OCI-LY3 (cell line): ENCODE measurements around the gene GRIN2A.

Experiments used
- H2AFZ ChIP-seq: fragments of 200-600, 300-600 bp; shearing (Covaris generic); 2 replicates; pipeline ENCODE4 v1.6.0; 2014; ENCODE audit warnings: antibody characterized with exemption, low read depth, low read length
- H3K27ac ChIP-seq: fragments of 200-600, 300-600 bp; sonication (generic); 2 replicates; pipeline ENCODE4 v1.5.1; 2014; ENCODE audit warnings: mild to moderate bottlenecking, low read length, moderate library complexity, mixed read lengths
- H3K27me3 ChIP-seq: fragments of 200-600, 300-600 bp; sonication (generic); 2 replicates; pipeline ENCODE4 v1.6.1; 2014; ENCODE audit warnings: low read depth, low read length, mixed read lengths
- H3K36me3 ChIP-seq: fragments of 200-600, 300-600 bp; sonication (generic); replicated peaks from 2 replicates; pipeline ENCODE3; 2014; ENCODE audit warnings: low read depth, low read length, mixed read lengths
- H3K4me1 ChIP-seq: fragments of 300-600, 200-600 bp; sonication (generic); 2 replicates; pipeline ENCODE4 v1.6.1; 2014; ENCODE audit warnings: low read length, mixed read lengths
- H3K4me2 ChIP-seq: fragments of 200-600, 300-600 bp; sonication (generic); 2 replicates; pipeline ENCODE4 v1.6.1; 2014; ENCODE audit warnings: low read length, mixed read lengths
- H3K4me3 ChIP-seq: fragments of 300-600, 200-600 bp; sonication (generic); 2 replicates; pipeline ENCODE4 v1.5.1; 2014; ENCODE audit warnings: antibody characterized with exemption, mild to moderate bottlenecking, low read length, moderate library complexity
- H3K79me2 ChIP-seq: fragments of 300-600, 200-600 bp; shearing (Covaris generic); 2 replicates; pipeline ENCODE4 v1.6.1; 2014; ENCODE audit warnings: mild to moderate bottlenecking, low read length, mixed read lengths
- H3K9ac ChIP-seq: fragments of 300-600, 200-600 bp; shearing (Covaris generic); 2 replicates; pipeline ENCODE4 v1.6.0; 2014; ENCODE audit warnings: mild to moderate bottlenecking, low read length, moderate library complexity
- H3K9me3 ChIP-seq: fragments of 200-600, 300-600 bp; shearing (Covaris generic); 2 replicates; pipeline ENCODE4 v1.6.1; 2014; ENCODE audit warnings: low read length, mixed read lengths; ENCODE audit not compliant: insufficient read depth
- H4K20me1 ChIP-seq: fragments of 200-600, 300-600 bp; sonication (generic); 2 replicates; pipeline ENCODE4 v1.6.1; 2016; ENCODE audit warnings: low read length, mixed read lengths; ENCODE audit not compliant: insufficient read depth
- CTCF ChIP-seq: fragments of 200-600, 300-600 bp; sonication (generic); IDR thresholded peaks from 2 replicates; pipeline ENCODE4 v1.5.1; 2014; ENCODE audit warnings: antibody characterized with exemption, low read length, low read depth
- EZH2phosphoT487 ChIP-seq: fragments of 200-600 bp; shearing (Covaris generic); IDR thresholded peaks from 2 replicates; pipeline ENCODE4 v1.6.1; 2018; ENCODE audit warnings: antibody characterized with exemption, mixed run types, low read depth

Gene GRIN2A

GRCh38 chr16:9817586-9817985 is 364.6 kb downstream of the GRIN2A start:
- H3K9ac ChIP-seq = no peak overlapping the region
- H3K9me3 ChIP-seq = no peaks in the 10 kb centered on the region
- TF ChIP-seq CTCF (no peak), EZH2phosphoT487 (no peak)
- H4K20me1 ChIP-seq = no peaks in the 10 kb centered on the region
- no peak overlapping the region for H2AFZ ChIP-seq
- no peaks in the 10 kb centered on the region for H3K79me2 ChIP-seq
- peaks cover 3% of the 10 kb centered on the region for H3K36me3 ChIP-seq
- no peak overlapping the region for H3K4me3 ChIP-seq
- peaks cover 7% of the 10 kb centered on the region for H3K4me1 ChIP-seq
- H3K27me3 ChIP-seq = no peaks in the 10 kb centered on the region
- H3K4me2 ChIP-seq = no peak overlapping the region
- H3K27ac ChIP-seq = no peak overlapping the region

GRCh38 chr16:9816644-9817043 is 365.6 kb downstream of the GRIN2A start:
- H3K4me1 ChIP-seq = peaks cover 7% of the 10 kb centered on the region
- no peak overlapping the region for H2AFZ ChIP-seq
- no peak overlapping the region for H3K27ac ChIP-seq
- no peak for TF ChIP-seq EZH2phosphoT487
- TF ChIP-seq CTCF = no peak
- H3K4me2 ChIP-seq = no peak overlapping the region
- peaks cover 3% of the 10 kb centered on the region for H3K36me3 ChIP-seq
- no peak overlapping the region for H3K9ac ChIP-seq
- H3K79me2 ChIP-seq = no peaks in the 10 kb centered on the region
- no peaks in the 10 kb centered on the region for H3K27me3 ChIP-seq
- H3K4me3 ChIP-seq = no peak overlapping the region
- H3K9me3 ChIP-seq = no peaks in the 10 kb centered on the region
- H4K20me1 ChIP-seq = no peaks in the 10 kb centered on the region

- TF ChIP-seq EZH2phosphoT487 (no peak), CTCF (no peak)
- H3K27me3 ChIP-seq = no peaks in the 10 kb centered on the region
Measured at GRCh38 chr16:9813665-9814064, 368.6 kb downstream of the GRIN2A start.

DNA sequence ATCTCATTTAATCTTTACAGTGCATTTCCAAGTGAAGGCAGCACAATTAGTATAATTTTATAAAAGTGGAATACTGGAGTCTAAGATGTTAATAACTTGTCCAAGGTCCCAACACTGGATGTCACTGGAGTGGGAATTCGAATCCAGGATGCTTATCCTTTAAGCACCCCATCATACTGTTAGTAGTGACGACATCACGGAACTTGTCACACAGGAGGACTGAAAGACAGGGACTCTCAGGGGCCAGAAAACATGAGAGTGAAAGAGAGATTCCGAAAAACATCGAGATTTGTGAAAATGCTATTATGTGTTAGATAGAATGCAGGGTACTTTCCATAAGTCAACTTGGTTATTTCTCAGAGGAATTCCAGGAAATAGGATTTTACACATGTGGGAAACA is 374.0 kb downstream of the GRIN2A start:
- Histone ChIP-seq H3K4me3 (no peak overlapping the region), H2AFZ (no peak overlapping the region), H3K4me2 (no peak overlapping the region), H3K27me3 (no peaks in the 10 kb centered on the region), H3K79me2 (no peaks in the 10 kb centered on the region), H3K36me3 (peaks cover 5% of the 10 kb centered on the region), H3K9ac (no peak overlapping the region), H4K20me1 (no peaks in the 10 kb centered on the region), H3K4me1 (no peaks in the 10 kb centered on the region), H3K27ac (no peak overlapping the region), H3K9me3 (no peaks in the 10 kb centered on the region)
- TF ChIP-seq CTCF (no peak), EZH2phosphoT487 (no peak)

More at GRCh38 chr16:9813665-9814064, 368.6 kb downstream of the GRIN2A start:
- Histone ChIP-seq H3K27ac (no peak overlapping the region), H3K36me3 (no peaks in the 10 kb centered on the region), H4K20me1 (no peaks in the 10 kb centered on the region), H3K4me1 (peaks cover 7% of the 10 kb centered on the region), H3K9ac (no peak overlapping the region), H3K79me2 (no peaks in the 10 kb centered on the region), H3K9me3 (no peaks in the 10 kb centered on the region), H2AFZ (no peak overlapping the region), H3K4me3 (no peak overlapping the region), H3K4me2 (no peak overlapping the region)
